ENCODE data around the gene ZNF280D. TPM values are rescaled to one million over a fixed set of nuclear protein-coding genes. Genes with fewer than 3 reads are reported as not detected.

Gene ZNF280D
- total RNA-seq, 4 donors from 2014 or later, result 70.9 to 116 (median 96.9) TPM

DNA sequence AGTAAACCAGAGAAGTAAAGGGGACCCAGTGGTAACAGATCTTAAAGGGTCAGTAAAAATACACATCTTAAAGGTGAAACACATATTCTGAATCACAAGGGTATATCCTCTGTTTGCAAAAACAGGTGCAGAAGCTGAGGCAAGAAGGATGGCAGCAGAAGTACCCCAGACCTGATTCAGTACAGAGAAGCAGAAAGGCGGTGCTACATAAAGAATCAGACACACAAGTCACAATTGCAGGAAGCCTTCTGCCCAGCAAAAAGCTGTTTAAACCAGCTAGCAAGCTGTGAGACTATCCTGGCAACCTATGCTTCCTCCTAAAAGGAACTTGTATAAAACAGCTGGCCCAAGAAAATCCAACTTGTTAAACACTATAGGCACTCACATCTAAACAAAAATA is 49.4 kb downstream of the ZNF280D start:
- H3K9me3 ChIP-seq, result no peaks in the 10 kb centered on the region
- no peaks in the 10 kb centered on the region for H3K4me1 ChIP-seq
- no peaks in the 10 kb centered on the region for H3K36me3 ChIP-seq
- DNase-seq, result no peak
- H3K27me3 ChIP-seq, result no peaks in the 10 kb centered on the region
- H3K4me3 ChIP-seq, result no peak overlapping the region
- H3K27ac ChIP-seq, result peak overlapping the region in 1 of 2 donors; percentile 24
- intact Hi-C loops (cut with DNase I; ENCODE audit: low total_unique reads), result no loop called here
- TF ChIP-seq, protein P1, sequence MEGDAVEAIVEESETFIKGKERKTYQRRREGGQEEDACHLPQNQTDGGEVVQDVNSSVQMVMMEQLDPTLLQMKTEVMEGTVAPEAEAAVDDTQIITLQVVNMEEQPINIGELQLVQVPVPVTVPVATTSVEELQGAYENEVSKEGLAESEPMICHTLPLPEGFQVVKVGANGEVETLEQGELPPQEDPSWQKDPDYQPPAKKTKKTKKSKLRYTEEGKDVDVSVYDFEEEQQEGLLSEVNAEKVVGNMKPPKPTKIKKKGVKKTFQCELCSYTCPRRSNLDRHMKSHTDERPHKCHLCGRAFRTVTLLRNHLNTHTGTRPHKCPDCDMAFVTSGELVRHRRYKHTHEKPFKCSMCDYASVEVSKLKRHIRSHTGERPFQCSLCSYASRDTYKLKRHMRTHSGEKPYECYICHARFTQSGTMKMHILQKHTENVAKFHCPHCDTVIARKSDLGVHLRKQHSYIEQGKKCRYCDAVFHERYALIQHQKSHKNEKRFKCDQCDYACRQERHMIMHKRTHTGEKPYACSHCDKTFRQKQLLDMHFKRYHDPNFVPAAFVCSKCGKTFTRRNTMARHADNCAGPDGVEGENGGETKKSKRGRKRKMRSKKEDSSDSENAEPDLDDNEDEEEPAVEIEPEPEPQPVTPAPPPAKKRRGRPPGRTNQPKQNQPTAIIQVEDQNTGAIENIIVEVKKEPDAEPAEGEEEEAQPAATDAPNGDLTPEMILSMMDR (IDR thresholded peaks at IDR 0.05), result no peak
- TF ChIP-seq POLR2A (IDR thresholded peaks at IDR 0.05), result no peak

DNA sequence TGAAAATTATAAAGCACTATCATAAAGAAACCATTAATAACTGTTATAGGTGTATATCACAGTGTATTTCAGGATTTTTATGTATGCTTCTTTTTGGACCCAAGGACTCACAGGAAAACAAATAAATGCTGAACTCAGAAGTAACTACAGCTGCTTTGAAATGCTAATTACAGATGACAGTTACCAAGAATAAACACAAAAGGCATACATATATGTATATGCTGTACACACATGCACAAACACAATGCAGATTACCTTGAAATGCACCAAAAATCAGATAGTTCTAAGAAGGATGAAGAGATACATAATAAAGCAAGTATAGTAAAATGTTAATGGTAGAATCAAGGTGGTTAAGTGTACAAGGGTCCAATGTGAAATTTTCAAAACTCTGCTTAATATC is 52.2 kb downstream of the ZNF280D start:
- TF ChIP-seq, protein P1 (IDR thresholded peaks at IDR 0.05), result no peak
- TF ChIP-seq POLR2A (IDR thresholded peaks at IDR 0.05), result no peak
- Histone ChIP-seq H3K9me3 (no peaks in the 10 kb centered on the region), H3K4me3 (no peak overlapping the region), H3K27me3 (no peaks in the 10 kb centered on the region), H3K4me1 (no peaks in the 10 kb centered on the region), H3K27ac (no peak overlapping the region), H3K36me3 (no peaks in the 10 kb centered on the region)
- DNase-seq, result no peak
- intact Hi-C loops (cut with DNase I; ENCODE audit: low total_unique reads), result no loop called here

DNA sequence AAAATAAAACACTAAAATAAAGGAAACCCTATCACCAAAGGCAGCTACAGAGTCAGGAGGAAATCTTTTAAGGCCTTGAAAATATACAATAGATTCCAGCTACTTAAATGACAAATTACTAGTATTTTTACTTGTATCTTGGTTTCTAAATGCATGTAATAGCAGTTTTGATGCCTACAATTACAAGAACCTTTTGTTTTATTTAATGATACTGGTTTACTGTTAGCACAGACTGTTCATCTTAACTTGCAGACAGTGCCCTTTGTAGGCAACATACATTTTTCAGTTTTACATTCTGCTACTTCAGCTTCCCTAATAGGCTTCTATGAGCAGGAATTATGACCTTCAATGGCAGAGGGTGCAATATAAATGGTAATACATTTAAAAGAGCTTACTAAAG is 54.1 kb downstream of the ZNF280D start:
- no peak overlapping the region for H3K4me3 ChIP-seq
- DNase-seq, result no peak
- H3K27me3 ChIP-seq, result no peaks in the 10 kb centered on the region
- H3K4me1 ChIP-seq, result no peaks in the 10 kb centered on the region
- no peak overlapping the region for H3K27ac ChIP-seq
- no peaks in the 10 kb centered on the region for H3K36me3 ChIP-seq
- no peaks in the 10 kb centered on the region for H3K9me3 ChIP-seq
- TF ChIP-seq POLR2A (IDR thresholded peaks at IDR 0.05), result no peak
- TF ChIP-seq, protein P1 (IDR thresholded peaks at IDR 0.05), result no peak
- intact Hi-C loops (cut with DNase I; ENCODE audit: low total_unique reads), result no loop called here

DNA sequence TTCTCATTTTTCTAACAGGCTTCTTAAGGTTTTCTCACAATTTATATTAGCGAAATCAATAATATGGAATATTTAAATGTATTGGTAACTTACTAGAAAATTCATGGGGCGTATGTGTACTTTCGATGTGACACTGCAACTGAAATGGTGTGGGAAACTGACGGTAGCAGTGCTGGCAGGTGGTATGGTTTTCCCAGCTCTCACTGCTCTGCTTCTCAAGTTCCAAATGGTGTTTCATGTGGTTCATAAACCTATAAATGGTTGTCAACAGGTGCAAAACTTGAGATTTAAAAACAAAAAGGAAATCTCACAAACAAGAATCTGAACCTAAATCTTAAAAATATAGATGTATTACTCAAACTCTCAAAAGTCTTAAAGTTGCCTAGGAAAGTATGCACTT is 54.7 kb downstream of the ZNF280D start:
- intact Hi-C loops (cut with DNase I; ENCODE audit: low total_unique reads), result no loop called here
- Histone ChIP-seq H3K4me3 (no peak overlapping the region), H3K36me3 (no peaks in the 10 kb centered on the region), H3K9me3 (no peaks in the 10 kb centered on the region), H3K4me1 (no peaks in the 10 kb centered on the region), H3K27ac (no peak overlapping the region), H3K27me3 (no peaks in the 10 kb centered on the region)
- no peak for DNase-seq
- TF ChIP-seq, protein P1 (IDR thresholded peaks at IDR 0.05), result no peak
- no peak for TF ChIP-seq POLR2A (IDR thresholded peaks at IDR 0.05)

DNA sequence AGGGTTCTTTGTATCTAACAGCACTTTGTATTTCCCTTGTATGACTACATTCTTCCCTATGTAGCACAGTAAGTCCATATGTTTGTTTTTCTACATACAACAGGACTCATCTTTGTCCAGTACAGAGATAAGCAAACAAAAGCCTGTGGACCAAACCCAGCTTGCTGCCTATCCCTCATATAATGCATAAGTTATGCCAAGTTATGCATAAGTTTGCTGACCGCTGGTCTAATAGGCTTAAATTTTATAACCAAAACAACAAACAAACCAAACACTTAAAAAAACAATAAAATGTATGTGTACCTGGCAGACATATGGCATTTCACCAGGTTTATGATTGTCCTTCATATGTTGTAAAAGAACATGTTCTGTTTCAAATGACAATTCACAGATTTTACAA is 56.0 kb downstream of the ZNF280D start:
- H3K9me3 ChIP-seq, result no peaks in the 10 kb centered on the region
- intact Hi-C loops (cut with DNase I; ENCODE audit: low total_unique reads), result no loop called here
- no peak overlapping the region for H3K4me3 ChIP-seq
- no peaks in the 10 kb centered on the region for H3K4me1 ChIP-seq
- no peak for TF ChIP-seq POLR2A (IDR thresholded peaks at IDR 0.05)
- DNase-seq, result no peak
- H3K27ac ChIP-seq, result no peak overlapping the region
- no peaks in the 10 kb centered on the region for H3K27me3 ChIP-seq
- no peaks in the 10 kb centered on the region for H3K36me3 ChIP-seq

DNA sequence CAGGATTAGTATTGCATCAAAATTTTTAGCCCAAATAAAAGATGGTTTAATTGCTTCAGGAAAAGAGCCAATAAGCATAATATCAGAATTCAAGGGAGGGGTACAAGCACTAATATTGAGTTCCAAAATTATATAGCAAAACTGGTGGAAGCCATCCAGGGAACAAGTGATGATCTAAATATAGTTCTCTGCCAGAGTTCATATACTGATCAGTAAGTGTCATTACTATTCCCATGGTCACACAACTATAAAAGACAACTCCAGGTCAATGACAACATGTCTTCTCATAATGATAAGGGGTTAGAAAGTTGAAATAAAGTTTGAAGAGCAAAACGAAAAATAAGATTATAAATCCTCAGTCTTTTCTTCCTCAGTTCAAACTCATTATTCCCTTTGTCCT is 57.4 kb downstream of the ZNF280D start:
- no peaks in the 10 kb centered on the region for H3K9me3 ChIP-seq
- no peak overlapping the region for H3K4me3 ChIP-seq
- no peak for TF ChIP-seq POLR2A (IDR thresholded peaks at IDR 0.05)
- TF ChIP-seq, protein P1 (IDR thresholded peaks at IDR 0.05), result no peak
- H3K36me3 ChIP-seq, result no peaks in the 10 kb centered on the region
- no peak for DNase-seq
- intact Hi-C loops (cut with DNase I; ENCODE audit: low total_unique reads), result no loop called here
- H3K27me3 ChIP-seq, result no peaks in the 10 kb centered on the region
- no peak overlapping the region for H3K27ac ChIP-seq
- no peaks in the 10 kb centered on the region for H3K4me1 ChIP-seq
